HFFc6 (cell line): ENCODE data around the gene NRP1. TPM values are rescaled to one million over a fixed set of nuclear protein-coding genes. Genes with fewer than 3 reads are reported as not detected.

Experiments used
- DNase-seq: peaks from one replicate; pipeline ENCODE4 v3.0.0-alpha.2; 2018
- H3K27ac Mint-ChIP-seq: 2 replicates; pipeline ENCODE4 v1.8.0; 2020; ENCODE audit warnings: mild to moderate bottlenecking, mixed read lengths
- H3K27me3 Mint-ChIP-seq: 2 replicates; pipeline ENCODE4 v1.8.0; 2021; ENCODE audit warnings: mild to moderate bottlenecking, moderate library complexity, mixed read lengths; ENCODE audit not compliant: insufficient read depth
- H3K36me3 Mint-ChIP-seq: 2 replicates; pipeline ENCODE4 v1.8.0; 2021; ENCODE audit warnings: low read depth, mixed read lengths
- H3K4me1 Mint-ChIP-seq: 2 replicates; pipeline ENCODE4 v1.8.0; 2020; ENCODE audit warnings: low read depth, mixed read lengths
- H3K4me3 Mint-ChIP-seq: 2 replicates; pipeline ENCODE4 v1.8.0; 2020; ENCODE audit warnings: mild to moderate bottlenecking, moderate library complexity, mixed read lengths
- H3K9me3 Mint-ChIP-seq: 2 replicates; pipeline ENCODE4 v1.8.0; 2020; ENCODE audit warnings: mild to moderate bottlenecking, mixed read lengths
- total RNA-seq, 6 experiments: library from RNA; stranded (reverse); fragmentation: NEBNext Ultra II Directional; extraction: Animal tissue kit (Norgen Biotek cat#: 25700); gene quantifications; 2 replicates in 1 of 6; 3 replicates in 5 of 6; pipeline ENCODE4 v1.2.3, GENCODE V29; 2021
- TF ChIP-seq, protein P1 (sequence below): fragments of 200-600 bp; sonication (generic); IDR thresholded peaks from 2 replicates; pipeline ENCODE4 v1.5.0; 2021; ENCODE audit warnings: antibody characterized with exemption, mild to moderate bottlenecking

The NRP1 gene
- total RNA-seq, 6 experiments from 2014 or later, result 136 to 164 (median 147) TPM

DNA sequence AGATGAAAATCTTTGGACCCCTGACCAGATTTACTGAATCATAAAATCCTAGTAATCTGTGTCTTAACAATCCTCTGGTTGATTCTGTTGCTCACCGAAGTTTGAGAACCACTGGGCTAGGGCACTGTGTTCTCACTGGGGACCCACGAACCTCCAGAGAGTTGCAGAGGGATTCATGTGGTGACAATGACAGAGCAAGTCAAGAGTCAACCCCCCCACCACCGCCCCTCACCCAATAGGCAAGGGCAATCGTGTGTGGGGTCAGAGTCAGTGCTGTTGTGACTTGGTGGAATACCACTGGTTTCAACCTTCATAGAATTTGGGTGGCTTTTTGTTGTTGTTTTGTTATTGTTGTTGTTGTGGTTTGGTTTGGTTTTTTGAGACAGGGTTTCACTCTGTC lies 23.5 kb upstream of the NRP1 start:
- H3K27me3 Mint-ChIP-seq, result no peaks in the 10 kb centered on the region; the same call in 1 of the 2 replicates
- H3K4me1 Mint-ChIP-seq, result peaks cover 22% of the 10 kb centered on the region
- TF ChIP-seq, protein P1, sequence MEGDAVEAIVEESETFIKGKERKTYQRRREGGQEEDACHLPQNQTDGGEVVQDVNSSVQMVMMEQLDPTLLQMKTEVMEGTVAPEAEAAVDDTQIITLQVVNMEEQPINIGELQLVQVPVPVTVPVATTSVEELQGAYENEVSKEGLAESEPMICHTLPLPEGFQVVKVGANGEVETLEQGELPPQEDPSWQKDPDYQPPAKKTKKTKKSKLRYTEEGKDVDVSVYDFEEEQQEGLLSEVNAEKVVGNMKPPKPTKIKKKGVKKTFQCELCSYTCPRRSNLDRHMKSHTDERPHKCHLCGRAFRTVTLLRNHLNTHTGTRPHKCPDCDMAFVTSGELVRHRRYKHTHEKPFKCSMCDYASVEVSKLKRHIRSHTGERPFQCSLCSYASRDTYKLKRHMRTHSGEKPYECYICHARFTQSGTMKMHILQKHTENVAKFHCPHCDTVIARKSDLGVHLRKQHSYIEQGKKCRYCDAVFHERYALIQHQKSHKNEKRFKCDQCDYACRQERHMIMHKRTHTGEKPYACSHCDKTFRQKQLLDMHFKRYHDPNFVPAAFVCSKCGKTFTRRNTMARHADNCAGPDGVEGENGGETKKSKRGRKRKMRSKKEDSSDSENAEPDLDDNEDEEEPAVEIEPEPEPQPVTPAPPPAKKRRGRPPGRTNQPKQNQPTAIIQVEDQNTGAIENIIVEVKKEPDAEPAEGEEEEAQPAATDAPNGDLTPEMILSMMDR, result no peak
- H3K4me3 Mint-ChIP-seq, result no peak overlapping the region
- no peak for DNase-seq
- H3K36me3 Mint-ChIP-seq, result peaks cover 4% of the 10 kb centered on the region; the same call in 1 of the 2 replicates
- H3K27ac Mint-ChIP-seq, result no peak overlapping the region
- 0 out of 2 replicates have a peak, but pooled peaks cover 3% of the 10 kb centered on the region for H3K9me3 Mint-ChIP-seq

DNA sequence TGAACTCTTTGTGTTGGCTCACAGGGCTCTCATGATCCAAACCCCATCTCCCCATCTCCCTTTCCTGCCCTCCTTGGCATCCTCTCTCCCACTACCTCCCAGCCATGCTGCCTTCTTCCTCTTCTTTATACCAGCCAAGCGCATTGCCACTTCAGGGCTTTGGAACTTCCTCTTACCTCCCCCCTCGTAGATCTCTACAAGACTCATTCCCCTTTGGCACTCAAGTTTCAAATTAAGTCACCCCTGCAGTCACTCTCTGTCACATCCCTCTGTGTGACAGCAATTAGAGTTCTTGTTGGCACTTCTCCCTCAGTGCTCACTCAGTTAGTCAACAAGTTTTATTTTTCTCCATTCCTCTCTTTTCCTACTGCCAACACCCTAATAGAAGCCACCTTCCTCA lies 20.8 kb upstream of the NRP1 start:
- no peak for DNase-seq
- Mint-ChIP-seq H3K9me3 (0 out of 2 replicates have a peak, but pooled peaks cover 3% of the 10 kb centered on the region), H3K4me1 (peaks cover 4% of the 10 kb centered on the region; the same call in 1 of the 2 replicates), H3K36me3 (peaks cover 4% of the 10 kb centered on the region; the same call in 1 of the 2 replicates), H3K27me3 (no peaks in the 10 kb centered on the region; the same call in 1 of the 2 replicates), H3K27ac (no peak overlapping the region), H3K4me3 (no peak overlapping the region)
- TF ChIP-seq, protein P1, result no peak

DNA sequence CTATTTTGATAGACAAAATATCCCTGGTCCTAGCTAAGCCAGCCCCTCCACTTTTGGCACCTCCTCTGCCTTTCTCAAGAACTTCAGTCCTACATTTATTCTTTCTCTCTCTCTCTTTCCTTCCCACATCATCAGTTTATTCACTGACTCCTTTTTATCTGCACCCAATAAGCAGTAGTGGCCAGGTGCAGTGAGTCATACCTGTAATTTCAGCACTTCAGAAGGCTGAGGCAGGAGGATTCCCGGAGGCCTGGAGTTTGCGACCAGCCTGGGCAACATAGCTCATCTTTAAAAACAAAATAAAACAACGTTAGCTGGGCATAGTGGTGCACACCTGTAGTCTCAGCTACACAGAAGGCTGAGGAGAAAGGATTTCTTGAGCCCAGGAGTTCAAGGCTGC lies 19.4 kb upstream of the NRP1 start:
- Mint-ChIP-seq H3K27ac (no peak overlapping the region), H3K4me1 (peaks cover 15% of the 10 kb centered on the region), H3K27me3 (no peaks in the 10 kb centered on the region; the same call in 1 of the 2 replicates), H3K9me3 (no peaks in the 10 kb centered on the region), H3K4me3 (no peak overlapping the region), H3K36me3 (no peaks in the 10 kb centered on the region)
- TF ChIP-seq, protein P1, result no peak
- DNase-seq, result no peak

DNA sequence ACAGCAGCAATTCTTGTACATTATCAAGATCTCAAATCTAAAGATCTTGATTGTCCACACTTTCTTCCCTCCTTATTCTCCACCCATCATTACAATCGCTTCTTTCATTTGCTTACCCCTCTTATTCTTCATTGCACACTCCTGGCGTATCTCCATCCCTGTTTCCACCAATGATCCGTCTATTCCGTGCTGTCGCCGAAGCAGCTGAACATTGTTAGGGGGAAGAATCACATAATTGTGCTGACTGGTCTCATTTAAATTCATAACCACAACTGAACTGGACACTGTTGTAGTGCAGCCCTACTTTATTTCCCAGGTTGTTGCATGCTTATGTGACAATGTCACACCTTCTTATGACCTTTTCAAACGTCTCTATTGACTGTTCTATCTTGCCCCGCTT lies 18.9 kb upstream of the NRP1 start:
- no peak for DNase-seq
- Mint-ChIP-seq H3K9me3 (no peaks in the 10 kb centered on the region), H3K27me3 (no peaks in the 10 kb centered on the region; the same call in 1 of the 2 replicates), H3K4me3 (no peak overlapping the region), H3K36me3 (no peaks in the 10 kb centered on the region), H3K27ac (no peak overlapping the region), H3K4me1 (peaks cover 15% of the 10 kb centered on the region)
- TF ChIP-seq, protein P1, result no peak

DNA sequence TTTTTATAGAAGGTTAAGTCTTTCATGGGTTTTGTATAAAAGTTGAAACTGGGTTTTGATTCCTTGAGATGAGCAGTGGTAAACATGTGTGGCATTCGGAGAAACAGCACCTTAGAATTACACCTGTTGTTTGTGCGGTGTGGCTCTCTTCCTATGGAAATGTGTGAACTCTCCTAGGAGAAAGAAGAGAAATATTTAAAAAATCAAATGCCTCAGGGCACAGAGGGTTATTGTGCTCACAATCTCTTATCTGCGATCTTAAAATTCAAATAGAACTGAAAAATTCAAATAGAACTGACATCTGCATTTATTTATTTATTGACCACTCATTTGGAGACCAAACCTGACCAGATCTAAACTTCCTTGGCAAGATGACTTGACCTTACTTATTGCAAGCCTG lies 18.1 kb upstream of the NRP1 start:
- Mint-ChIP-seq H3K27me3 (no peaks in the 10 kb centered on the region; the same call in 1 of the 2 replicates), H3K4me3 (peak overlapping the region; percentile 8; the same call in 1 of the 2 replicates), H3K9me3 (no peaks in the 10 kb centered on the region), H3K27ac (peak overlapping the region; percentile 24; the same call in 1 of the 2 replicates), H3K36me3 (no peaks in the 10 kb centered on the region), H3K4me1 (peaks cover 19% of the 10 kb centered on the region)
- TF ChIP-seq, protein P1, result no peak
- DNase-seq, result no peak
